CD4-positive, alpha-beta T cell treated with Interleukin-12 subunit alpha and Interleukin-12 subunit beta, for 1 hour (primary cell): ENCODE measurements around the gene UQCR11.
A peak's percentile ranks its signal among the peaks of the same experiment; 100 is the strongest.

ENCODE experiments used
- DNase-seq: peaks from one replicate; pipeline ENCODE4 v3.0.0-alpha.2; 2020

Gene UQCR11

DNA sequence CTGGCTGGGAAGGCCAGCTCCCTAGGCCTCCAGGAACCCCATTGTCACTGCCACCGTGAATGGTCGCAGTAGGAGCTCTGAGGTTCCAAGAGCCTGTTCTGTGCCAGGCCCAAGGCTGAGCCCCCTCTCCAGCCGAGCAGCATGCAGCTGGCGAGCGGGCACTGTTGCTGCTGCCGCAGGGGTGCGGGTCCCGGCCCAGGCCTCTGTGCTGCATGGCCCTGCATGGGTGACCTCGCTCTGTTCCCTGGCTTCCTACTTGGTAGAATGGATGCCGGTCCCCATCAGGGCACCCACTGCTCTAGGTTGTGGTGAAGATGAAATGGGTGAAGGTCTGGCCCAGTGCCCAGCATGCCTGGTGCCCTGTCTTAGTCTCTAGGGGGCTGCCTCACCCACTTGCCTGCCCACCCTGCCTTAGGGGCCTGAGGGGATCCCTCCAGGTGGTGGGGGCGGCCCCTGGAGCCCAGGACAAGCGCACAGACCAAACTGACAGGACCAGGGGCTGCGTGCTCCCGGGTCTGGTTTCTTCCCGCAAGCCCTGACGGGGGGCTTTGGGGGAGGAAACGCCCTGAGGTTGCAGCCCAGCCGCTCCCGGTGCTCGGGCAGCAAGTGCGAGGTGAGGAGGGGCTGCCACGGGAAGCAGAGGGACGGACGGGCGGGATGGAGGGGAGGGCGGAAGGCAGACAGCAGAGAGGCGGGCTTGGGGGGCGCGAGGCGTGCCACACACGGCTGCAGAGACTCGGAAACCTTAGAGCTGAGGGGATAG lies 8.7 kb upstream of the UQCR11 start:
- DNase-seq = no peak

DNA sequence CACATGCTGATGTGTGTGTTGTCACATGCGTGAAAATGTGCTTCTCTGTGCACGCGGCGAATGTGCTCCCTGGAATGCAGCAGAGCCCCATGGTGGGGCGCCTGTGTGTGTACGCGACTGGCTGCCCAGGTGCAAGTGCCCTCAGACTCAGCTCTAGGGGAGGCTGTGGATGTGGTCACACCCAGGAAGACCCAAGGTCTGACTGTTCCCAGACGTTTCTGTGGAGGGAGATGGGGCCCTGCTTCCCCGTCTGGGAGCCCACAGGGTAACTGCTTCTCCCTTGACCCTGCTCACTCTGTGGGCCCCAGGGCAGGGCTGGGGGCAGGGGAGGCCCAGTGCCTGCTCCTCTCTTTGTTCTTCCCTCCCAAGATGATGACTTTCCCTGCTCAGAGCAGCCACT lies 7.9 kb upstream of the UQCR11 start:
- no peak for DNase-seq

DNA sequence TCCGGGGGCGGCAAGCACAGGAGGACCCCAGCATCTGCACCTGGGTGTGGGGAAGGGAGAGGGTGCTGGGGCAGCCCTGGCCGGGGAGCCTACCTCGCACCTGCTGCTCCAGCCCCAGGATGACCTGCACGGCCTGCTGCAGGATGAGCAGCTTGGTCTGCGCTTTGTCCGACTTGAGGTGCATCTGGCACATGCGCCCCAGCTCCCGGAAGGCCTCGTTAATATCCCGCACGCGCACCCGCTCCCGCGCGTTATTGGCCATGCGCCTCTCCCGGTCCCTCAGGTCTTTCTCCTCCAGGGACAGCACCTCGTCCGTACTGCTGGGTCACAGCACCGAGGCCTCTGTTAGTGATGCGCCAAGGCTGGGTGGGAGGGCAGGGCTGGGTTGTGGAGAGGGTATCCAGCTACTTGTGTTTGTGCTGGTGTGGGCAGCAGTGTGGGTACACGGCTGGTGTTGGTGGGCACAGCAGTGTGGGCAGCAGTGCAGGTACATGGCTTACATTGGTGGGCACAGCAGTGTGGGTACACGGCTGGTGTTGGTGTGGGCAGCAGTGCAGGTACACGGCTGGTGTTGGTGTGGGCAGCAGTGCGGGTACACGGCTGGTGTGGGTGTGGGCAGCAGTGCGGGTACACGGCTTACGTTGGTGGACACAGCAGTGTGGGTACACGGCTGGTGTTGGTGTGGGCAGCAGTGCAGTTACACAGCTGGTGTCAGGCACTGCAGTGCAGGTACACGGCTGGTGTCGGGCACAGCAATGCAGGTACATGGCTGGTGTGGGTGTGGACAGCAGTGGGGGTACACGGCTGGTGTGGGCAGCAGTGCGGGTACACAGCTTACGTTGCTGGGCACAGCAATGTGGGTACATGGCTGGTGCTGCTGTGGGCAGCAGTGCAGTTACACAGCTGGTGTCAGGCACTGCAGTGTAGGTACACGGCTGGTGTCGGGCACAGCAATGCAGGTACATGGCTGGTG lies 7.1 kb upstream of the UQCR11 start:
- no peak for DNase-seq

DNA sequence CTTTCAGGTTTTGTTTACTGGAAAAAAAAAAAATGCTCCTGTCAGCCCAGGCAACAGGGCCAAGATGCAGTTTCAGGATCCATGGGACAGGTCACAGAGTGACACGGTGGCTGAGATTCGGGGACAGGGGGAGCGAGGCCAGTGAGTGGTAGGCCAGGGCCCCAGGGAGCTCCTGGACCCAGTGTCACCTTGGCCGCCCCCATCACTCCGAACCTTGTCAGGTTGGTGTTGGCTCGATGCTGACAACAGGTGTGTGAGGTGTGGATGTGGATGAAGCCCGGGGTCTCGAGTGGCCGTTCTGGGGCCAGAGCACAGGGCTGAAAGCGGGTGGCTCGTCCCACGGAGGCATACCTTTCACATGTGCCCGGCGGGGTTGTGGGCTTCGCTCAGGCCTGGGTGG lies 6.1 kb upstream of the UQCR11 start:
- no peak for DNase-seq

DNA sequence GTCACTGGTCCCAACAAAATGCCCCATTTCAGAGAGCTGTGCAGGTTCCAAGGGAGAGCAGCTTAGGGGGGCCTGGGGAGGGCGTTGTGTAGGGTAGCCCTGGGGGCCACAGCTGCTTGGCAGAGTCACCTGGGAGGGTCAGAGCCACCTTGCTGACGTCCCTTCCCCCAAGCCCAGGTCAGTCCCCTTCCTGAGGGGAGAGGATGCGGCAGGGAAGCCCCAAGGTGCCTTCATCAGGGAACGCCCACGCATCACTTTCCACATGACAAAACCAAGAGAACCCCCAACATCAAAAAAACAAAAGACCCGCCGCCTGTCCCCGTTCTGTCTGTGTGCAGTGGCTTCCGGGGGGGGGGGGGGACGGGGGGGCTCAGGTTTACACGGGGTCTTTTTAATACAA lies 5.3 kb upstream of the UQCR11 start:
- DNase-seq = no peak

DNA sequence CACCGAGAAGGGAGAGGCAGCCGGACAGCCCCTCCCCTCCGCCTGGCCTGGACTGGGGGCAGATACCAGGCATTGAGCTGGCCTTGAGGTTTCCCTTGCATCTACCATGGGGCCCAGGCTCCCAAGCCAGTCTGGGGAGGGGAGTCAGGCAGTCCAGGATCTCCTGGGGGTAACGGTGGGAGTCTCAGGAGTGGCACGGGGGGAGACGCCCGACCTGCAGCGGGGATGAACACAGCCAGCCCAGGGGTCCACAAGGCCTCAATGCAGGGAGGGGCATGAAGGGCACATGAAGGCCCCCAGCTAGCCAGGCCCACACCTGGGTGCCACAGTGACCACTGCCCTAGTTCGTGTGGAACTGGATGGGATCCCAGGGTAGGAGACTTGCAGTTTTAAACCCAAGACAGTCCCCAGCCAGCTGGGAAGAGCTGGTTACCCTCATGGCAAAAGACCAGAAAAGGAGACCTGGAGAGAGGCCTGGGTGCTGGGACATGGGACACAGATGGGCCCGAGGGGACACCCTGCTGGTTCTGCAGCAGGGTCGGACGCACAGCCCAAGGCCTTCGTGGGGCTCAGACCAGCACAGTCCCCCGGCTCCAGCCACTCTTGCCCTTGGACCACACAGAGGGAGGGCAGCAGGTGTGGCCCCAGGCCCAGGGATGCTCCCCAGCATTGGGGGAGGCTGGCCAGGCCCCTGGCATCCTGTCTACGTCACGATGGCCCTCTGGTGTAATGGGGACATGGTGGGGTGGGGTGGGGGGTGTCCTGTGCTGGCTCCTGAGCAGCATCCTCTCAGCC lies 4.6 kb upstream of the UQCR11 start:
- no peak for DNase-seq

DNA sequence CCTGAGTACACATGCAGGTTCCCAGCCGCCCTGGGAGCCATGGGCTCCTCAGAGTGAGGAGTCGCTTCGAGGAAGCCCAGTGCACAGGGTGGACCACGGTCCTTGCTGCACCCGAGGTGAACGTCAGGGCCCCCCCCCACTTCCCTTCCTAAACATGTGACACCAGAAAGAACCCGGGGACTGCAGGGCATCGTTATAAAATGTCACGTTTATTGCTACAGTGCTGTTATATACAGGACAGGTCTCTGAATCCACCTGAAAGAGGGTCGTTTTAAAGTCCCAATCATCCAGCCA lies 3.8 kb upstream of the UQCR11 start:
- no peak for DNase-seq

DNA sequence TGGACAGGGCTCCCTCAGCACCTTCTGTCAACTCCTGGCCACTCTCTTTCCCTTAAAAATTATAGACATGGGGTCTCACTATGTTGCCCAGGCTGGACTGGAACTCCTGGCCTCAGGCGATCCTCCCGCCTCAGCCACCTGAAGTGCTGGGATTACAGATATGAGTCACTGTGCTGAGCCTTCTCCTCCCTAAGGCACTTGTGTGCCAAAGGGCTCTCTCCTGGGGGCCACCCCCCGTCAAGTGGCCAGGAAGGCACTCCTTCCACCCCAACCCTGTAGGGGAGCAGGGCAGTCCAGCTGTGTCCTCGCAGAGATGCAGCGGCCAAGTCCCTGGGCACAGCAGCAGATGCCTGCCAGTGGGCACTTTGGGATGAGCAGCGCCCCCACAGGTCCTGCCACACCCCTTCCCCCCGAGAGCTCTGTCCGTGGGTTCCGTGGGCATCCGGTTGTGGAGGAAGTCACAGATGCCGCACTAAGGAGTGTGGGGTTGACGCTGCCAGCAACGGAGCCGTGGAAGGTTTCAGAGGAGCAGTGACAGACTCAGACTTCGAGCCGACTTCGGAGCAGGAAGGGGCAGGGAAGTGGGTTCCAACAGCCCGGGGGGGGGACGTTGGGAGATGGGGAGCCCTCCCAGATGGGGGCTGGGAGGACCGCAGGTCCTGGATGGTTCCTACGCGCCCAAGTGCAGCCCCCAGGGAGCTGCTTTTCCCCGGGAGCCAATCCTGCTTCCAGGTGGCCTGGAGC lies 3.3 kb upstream of the UQCR11 start:
- peak; percentile 51 for DNase-seq

DNA sequence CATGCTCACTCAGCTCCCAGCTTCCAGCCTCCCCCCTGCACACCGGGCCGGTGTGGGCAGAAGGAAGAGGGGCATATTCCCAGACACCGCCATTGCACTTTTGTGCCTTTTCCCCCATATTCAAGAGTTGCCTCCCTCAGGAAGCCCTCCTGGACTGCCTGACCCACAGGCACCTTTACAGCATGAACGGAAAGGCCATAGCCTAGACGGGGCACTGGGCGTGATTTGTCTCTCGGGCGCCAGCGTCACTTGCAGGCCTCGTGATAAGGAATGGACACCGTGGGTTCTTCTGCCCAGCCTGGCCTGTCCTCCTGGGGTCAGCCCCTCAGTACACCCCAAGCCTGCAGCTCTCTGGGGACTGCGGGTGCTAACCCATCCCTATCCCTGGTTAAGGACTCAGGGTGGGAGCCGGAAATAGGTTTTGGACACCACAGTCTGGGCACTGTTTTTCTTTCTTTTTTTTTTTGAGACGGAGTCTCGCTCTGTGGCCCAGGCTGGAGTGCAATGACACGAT lies 933 bp upstream of the UQCR11 start:
- DNase-seq = no peak

DNA sequence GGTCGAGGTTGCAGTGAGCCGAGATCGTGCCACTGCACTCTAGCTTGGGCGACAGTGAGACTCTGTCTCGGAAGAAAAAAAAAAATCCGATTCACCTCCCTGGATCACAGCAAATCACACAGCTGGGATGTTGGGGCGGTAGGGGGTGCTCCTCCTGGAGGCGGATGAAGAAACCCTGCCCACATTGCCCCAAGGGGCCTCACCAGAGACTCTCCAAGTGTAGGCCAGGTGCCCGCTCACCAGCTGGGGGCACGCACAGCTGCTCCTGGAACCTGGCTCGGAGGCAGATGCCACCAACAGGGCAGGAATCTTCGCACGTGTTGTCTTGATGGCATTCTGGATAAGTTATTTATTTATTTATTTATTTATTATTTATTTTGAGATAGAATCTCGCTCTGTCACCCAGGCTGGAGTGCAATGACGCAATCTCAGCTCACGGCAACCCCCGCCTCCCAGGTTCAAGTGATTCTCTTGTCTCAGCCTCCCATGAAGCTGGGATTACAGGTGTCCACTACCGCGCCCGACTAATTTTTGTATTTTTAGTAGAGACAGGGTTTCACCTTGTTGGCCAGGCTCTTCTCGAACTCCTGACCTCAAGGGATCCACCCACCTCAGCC lies 3.1 kb downstream of the UQCR11 start:
- no peak for DNase-seq

DNA sequence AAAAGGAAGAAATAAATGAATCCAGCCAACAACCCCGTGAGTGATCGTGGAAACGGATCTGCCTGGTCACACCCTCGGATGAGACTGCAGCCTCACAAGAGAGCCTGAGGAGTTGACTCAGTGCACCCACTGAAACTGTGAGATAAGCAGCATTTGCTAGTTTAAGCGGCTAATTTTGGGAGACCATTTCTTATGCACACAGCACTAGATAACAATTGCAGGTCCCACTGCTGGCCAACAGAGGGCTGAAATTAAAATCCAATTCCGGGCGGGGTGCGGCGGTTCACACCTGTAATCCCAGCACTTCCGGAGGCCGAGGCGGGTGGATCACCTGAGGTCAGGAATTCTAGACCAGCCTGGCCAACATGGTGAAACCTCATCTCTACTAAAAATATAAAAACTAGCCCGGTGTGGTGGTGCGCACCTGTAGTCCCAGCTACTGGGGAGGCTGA lies 3.6 kb downstream of the UQCR11 start:
- DNase-seq = no peak

DNA sequence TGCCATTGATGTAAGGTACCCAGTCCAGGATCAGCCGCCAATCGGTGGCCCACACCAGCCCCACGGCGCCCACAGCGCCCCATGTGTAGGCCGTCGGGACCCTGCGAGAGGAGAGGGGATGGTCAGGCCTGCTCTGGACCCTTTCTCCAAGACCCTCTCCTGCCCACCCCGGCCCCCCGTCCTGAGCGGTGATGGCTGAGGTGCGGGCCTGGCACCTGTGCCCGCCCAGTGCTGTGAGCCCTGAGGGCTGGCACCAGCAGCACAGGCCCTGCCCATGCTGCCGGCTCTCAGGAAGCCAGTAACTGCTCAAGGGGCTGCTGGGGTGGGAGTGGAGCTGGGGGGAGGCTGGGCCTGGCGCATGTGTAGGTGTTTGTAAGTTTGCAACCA lies 5.8 kb downstream of the UQCR11 start:
- DNase-seq = no peak

DNA sequence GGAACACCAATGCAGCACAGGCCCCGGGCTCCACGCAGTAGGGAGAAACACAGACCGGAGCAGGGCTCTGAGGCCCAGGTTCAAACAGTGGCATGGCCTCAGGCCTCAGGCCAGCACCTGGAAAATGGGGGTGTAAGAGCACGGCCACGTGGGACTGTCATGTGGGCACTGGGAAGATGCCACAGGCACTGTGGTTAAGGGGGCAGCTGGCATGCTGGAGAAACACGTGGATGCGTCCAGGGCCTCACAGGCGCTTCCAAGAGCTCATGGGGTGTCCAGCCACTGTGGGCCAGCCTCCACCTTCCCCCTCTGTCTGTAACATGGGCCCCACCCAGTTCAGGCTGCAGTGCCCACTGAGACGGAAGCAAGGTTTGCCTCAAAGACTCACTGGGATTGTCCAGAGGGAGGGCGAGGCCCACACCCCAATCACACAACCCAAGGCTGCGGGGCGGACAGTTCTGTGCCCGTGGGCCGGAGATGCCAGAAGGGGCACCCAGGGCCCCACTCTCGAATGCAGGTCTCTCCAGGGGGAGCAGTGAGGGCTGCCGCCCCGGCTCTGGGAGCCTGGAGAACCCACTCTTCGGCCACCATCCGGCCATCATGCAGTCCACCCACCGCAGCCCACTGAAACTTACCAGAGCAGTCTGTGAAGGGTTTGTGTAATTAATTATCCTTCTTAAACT lies 6.3 kb downstream of the UQCR11 start:
- DNase-seq = no peak

DNA sequence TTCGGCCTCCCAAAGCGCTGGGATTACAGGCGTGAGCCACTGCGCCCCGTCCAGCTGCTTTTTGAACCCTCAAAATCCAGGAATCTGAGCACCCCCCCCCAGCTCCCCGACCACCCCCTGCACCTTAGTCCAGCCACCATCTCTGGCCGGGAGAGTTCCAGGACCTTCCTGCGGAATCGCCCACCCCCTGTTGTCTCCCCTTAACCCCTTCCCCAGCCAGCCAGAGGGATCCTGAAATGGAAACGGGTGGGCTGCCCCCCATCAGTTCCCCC lies 11.8 kb downstream of the UQCR11 start:
- no peak for DNase-seq

DNA sequence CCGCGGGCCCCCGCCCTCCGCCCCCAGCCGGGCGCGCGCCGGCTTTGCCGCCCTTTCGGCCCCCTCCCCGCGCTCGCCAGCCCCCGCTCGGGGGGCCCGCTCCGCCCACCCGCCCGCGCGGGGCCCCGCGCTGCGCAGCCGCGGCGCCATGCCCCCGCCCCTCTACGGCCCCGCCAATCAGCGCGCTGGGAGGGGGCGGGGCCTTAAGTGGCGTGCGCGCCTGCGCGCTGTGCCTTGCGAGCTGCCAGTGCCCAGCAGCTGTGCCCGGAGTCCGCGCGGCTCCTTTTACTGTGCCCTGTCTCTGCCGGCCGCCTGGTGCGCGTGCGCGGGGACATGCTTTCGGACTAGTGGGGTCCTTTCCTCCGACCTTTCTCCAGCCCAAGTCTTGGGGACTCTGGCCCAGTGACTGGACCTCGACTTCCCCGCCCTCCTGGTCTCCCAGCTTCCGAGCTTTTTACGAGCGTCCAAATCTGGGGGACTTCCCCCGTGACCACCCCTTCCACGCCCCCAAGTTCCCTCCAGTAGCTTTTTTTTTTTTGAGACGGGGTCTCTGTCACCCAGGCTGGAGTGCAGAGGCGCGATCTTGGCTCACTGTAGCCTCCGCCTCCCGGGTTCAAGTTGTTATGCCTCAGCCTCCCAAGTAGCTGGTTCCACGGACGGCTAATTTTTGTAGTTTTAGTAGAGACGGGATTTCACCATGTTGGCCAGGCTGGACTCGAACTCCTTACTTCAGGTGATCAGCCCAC lies 12.3 kb downstream of the UQCR11 start, which contains the start of gene MBD3:
Gene MBD3, minus strand, starts transcription at position 111 of the 746 bp plus-strand sequence. CDS start 234 bp downstream, outside the sequence.
- peak; percentile 91 for DNase-seq

DNA sequence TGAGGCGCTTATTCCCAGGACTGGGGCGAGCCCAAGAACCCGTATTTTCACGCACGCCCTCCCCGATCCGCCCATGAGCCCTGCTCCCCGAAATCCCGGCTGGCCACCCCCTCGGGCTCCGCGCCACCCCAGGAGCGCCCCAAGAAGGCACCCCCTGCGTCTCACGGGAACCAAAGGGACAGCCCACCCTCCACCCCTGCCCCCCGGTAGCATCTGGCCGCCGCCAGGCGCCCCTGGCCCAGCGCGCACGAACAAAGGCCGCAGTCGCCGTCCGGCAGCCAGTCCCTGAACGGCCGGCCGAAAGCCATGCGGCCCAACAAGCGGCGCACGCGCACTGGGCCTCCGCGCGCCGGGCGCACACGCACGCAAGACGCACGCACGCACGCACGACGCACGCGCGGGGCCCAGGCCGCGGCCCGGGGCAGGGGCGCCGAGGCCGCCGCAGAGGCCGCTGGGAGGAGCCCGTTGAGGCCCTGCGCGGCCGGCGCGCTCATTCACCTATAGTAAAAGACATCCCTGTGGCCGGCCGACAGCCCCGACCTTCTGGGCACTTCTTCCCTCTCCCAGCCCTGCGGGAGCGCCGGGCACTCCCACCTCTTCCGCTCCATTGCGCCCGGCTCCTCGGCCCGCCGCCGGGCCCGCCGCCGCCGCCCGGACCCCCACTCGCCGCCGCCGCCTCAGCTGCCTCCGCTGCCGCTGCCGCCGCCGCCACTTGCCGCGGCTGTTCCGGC lies 13.1 kb downstream of the UQCR11 start:
- DNase-seq = peak; percentile 87

DNA sequence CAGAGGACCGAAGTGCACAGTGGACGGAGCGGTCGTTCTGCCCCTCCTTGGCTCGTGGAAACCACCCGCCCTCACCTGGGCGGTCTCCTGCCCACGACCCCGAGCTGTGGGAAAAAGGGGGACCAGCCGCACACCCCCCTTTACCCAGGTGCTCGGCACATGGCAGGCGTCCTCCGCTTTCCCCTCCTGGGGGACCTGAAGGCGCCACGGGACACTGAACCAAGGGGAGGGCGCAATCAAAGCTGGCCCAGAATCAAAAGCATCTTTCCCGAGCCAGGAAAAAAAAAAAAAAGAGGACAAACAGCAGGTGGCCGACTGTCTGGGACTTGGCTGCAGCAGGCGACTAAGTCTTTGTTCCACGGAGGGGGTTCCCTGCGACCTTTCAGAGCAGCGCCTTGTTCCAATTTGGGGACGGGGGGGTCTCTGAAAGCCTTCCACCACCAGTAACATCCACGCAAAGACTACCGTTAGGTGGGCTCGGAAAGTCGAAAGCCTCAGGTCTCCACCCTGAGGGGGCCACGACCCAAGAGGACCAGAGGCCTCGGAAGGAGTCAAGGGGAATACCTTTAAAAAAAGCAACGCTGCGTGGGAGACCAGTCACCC lies 13.7 kb downstream of the UQCR11 start:
- DNase-seq = peak; percentile 13

DNA sequence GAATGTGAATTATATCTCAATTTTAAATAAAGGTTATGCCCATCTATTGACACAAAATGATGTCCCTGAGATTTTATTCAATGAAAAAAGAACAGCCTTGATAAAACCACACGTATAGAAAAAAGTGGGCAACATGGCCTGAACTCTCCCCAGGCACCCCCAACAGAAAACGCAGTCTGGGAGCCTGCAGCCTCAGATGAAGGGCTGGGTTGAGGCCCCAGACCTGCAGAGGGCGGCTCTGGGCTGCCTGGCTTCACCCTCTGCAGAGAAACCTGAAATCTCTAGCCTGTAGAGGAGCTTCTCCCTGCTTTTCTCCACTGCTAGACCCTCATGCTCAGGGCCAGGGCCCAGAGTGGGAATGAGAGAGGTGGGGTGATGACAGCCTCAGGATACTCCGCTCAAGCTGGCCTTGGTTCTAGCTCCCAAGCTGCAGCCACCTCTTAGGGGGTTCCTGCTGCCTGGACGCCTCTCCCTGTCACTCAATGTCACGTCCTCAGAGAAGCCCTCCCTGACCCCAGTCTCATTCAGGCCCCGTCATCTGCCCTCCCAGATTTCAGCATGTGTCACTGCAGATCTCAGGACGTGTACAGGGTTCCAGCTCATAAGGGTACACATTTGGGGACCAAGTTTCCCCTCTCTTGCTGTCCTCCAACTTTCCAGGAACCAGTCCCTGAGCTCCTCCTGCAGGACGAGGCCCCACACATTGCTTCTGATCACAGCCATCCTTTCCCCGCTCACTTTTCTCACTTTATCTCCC lies 14.4 kb downstream of the UQCR11 start:
- DNase-seq = peak; percentile 35

DNA sequence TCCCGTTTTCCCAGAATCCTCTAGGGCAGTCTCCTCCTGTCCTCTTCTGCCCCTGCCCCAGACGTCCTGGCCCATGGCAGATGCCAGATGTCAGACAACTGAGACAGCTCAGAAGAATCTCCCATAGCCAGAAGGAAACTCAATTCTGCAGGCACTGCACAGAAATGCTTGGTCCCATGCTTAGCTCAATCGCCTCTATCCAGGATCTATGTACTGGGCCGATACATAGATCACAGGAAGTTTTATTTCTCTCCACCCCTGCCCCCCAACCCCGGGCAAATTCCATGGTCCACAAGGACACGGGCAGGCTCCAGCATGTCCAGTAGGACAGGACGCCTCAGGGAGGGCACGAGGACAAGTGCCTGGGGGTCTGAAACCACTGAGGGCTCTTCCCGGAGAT lies 17.4 kb downstream of the UQCR11 start:
- no peak for DNase-seq
